Fibroblast of skin of right biceps (primary cell): Measurements from ENCODE around the gene TRIM62.

Experiments
- DNase-seq: peaks from one replicate; pipeline ENCODE4 v3.0.0-alpha.2; 2013

The TRIM62 gene

GRCh38 chr1:33181921-33182341, at the start of gene TRIM62:
TRIM62 (minus strand) TSS chr1:33182043; CDS start chr1:33181432, 611 bp downstream.
- DNase-seq = peak; percentile 84

- DNase-seq = no peak
Measured at GRCh38 chr1:33231166-33231565, 49.3 kb upstream of the TRIM62 start.

GRCh38 chr1:33228935-33229487, 47.2 kb upstream of the TRIM62 start:
- peak; percentile 92 for DNase-seq

- DNase-seq = no peak
Measured at GRCh38 chr1:33225586-33225985, 43.7 kb upstream of the TRIM62 start.

- no peak for DNase-seq
Measured at GRCh38 chr1:33224166-33224707, 42.4 kb upstream of the TRIM62 start.

GRCh38 chr1:33222381-33222780, 40.5 kb upstream of the TRIM62 start:
- DNase-seq = no peak

- DNase-seq = no peak
Measured at GRCh38 chr1:33221385-33221758, 39.5 kb upstream of the TRIM62 start.

GRCh38 chr1:33220676-33221384, 39.0 kb upstream of the TRIM62 start:
- no peak for DNase-seq

- DNase-seq = no peak
Measured at GRCh38 chr1:33219886-33220661, 38.2 kb upstream of the TRIM62 start.

GRCh38 chr1:33211972-33212371, 30.1 kb upstream of the TRIM62 start:
- DNase-seq = no peak

GRCh38 chr1:33206340-33206739, 24.5 kb upstream of the TRIM62 start:
- no peak for DNase-seq

- DNase-seq = no peak
Measured at GRCh38 chr1:33195556-33195955, 13.7 kb upstream of the TRIM62 start.

- no peak for DNase-seq
Measured at GRCh38 chr1:33191731-33192275, 10.0 kb upstream of the TRIM62 start.

GRCh38 chr1:33190701-33191100, 8.9 kb upstream of the TRIM62 start:
- no peak for DNase-seq

GRCh38 chr1:33188572-33189275, 6.9 kb upstream of the TRIM62 start:
- DNase-seq = no peak

GRCh38 chr1:33186936-33187335, 5.1 kb upstream of the TRIM62 start:
- no peak for DNase-seq

GRCh38 chr1:33185541-33185940, 3.7 kb upstream of the TRIM62 start:
- no peak for DNase-seq

- DNase-seq = no peak
Measured at GRCh38 chr1:33183306-33183705, 1.5 kb upstream of the TRIM62 start.

GRCh38 chr1:33182896-33183295, 1.1 kb upstream of the TRIM62 start:
- no peak for DNase-seq

- peak; percentile 28 for DNase-seq
Measured at GRCh38 chr1:33182401-33182841, 578 bp upstream of the TRIM62 start.

GRCh38 chr1:33180911-33181890, 642 bp downstream of the TRIM62 start:
- DNase-seq = peak; percentile 87
